NCI-H2081 (cell line): ENCODE data around the gene CSMD2.

Experiments
- DNase-seq, 2 experiments: peaks; one replicate each; lab custom pipeline; 2025; lab: John Stamatoyannopoulos, UW

CSMD2 gene

GRCh38 chr1:34155860-34156259 is 9.2 kb downstream of the CSMD2 start:
- no peak for DNase-seq

- DNase-seq = no peak
Measured at GRCh38 chr1:34153246-34153645, 11.8 kb downstream of the CSMD2 start.

GRCh38 chr1:34149501-34149900 is 15.5 kb downstream of the CSMD2 start:
- no peak for DNase-seq

GRCh38 chr1:34147301-34147700 is 17.7 kb downstream of the CSMD2 start:
- DNase-seq = peak in 1 of 2 experiments; percentile 23

GRCh38 chr1:34144766-34145165 is 20.3 kb downstream of the CSMD2 start:
- DNase-seq = no peak

- no peak for DNase-seq
Measured at GRCh38 chr1:34143975-34144374, 21.1 kb downstream of the CSMD2 start.

- no peak for DNase-seq
Measured at GRCh38 chr1:34140011-34140676, 24.9 kb downstream of the CSMD2 start.

GRCh38 chr1:34137411-34137810 is 27.6 kb downstream of the CSMD2 start:
- DNase-seq = no peak

- no peak for DNase-seq
Measured at GRCh38 chr1:34132161-34132420, 32.9 kb downstream of the CSMD2 start.

GRCh38 chr1:34131396-34132160 is 33.5 kb downstream of the CSMD2 start:
- no peak for DNase-seq

GRCh38 chr1:34130306-34130705 is 34.7 kb downstream of the CSMD2 start:
- no peak for DNase-seq

- no peak for DNase-seq
Measured at GRCh38 chr1:34129630-34130029, 35.4 kb downstream of the CSMD2 start.

GRCh38 chr1:34128186-34128889 is 36.7 kb downstream of the CSMD2 start:
- DNase-seq = no peak

- no peak for DNase-seq
Measured at GRCh38 chr1:34127006-34128000, 37.7 kb downstream of the CSMD2 start.

- DNase-seq = no peak
Measured at GRCh38 chr1:34126486-34126885, 38.5 kb downstream of the CSMD2 start.

- DNase-seq = no peak
Measured at GRCh38 chr1:34125721-34126380, 39.2 kb downstream of the CSMD2 start.

GRCh38 chr1:34122080-34122932 is 42.7 kb downstream of the CSMD2 start:
- no peak for DNase-seq

- DNase-seq = no peak
Measured at GRCh38 chr1:34115233-34115632, 49.8 kb downstream of the CSMD2 start.

- DNase-seq = peak; percentile 3 to 29
Measured at GRCh38 chr1:34113887-34114286, 51.1 kb downstream of the CSMD2 start.

- DNase-seq = peak; percentile 12 to 44
Measured at GRCh38 chr1:34113362-34113761, 51.7 kb downstream of the CSMD2 start.

- no peak for DNase-seq
Measured at GRCh38 chr1:34108711-34109110, 56.3 kb downstream of the CSMD2 start.
